Upper lobe of left lung (tissue), 6 donors: ENCODE measurements around the gene UBL4B. TPM values are rescaled to one million over a fixed set of nuclear protein-coding genes. Genes with fewer than 3 reads are reported as not detected.

Source experiments
- ATAC-seq, 2 donors: fragments of 200-7000 bp; cut with Tn5 transposase; one replicate each; pipeline ENCODE4 v1.9.1; 2022; ENCODE audit warnings: mild to moderate bottlenecking in 2 of 2, moderate library complexity in 2 of 2; ENCODE audit not compliant: low FRiP score in 2 of 2
- DNase-seq, 2 donors: peaks; one replicate each; pipeline ENCODE4 v3.0.0-alpha.2; 2019 to 2020
- H3K27ac ChIP-seq, 4 donors: fragments of 200-600 bp; sonication (generic); one replicate each; pipeline ENCODE4 v1.5.1; 2016 to 2019
- H3K27me3 ChIP-seq, 4 donors: fragments of 200-600 bp; sonication (generic); one replicate each; pipeline ENCODE4 v1.5.1; 2017 to 2019
- H3K36me3 ChIP-seq, 4 donors: fragments of 200-600 bp; sonication (generic); one replicate each; pipeline ENCODE4 v1.5.1; 2016 to 2019
- H3K4me1 ChIP-seq, 4 donors: fragments of 200-600 bp; sonication (generic); one replicate each; pipeline ENCODE4 v1.5.1; 2018 to 2019
- H3K4me3 ChIP-seq, 4 donors: fragments of 200-600 bp; sonication (generic); one replicate each; pipeline ENCODE4 v1.5.1; 2017 to 2019; ENCODE audit warnings: mild to moderate bottlenecking in 2 of 4, moderate library complexity in 1 of 4
- H3K9me3 ChIP-seq, 4 donors: fragments of 200-600 bp; sonication (generic); one replicate each; pipeline ENCODE4 v1.5.1; 2018 to 2019
- EP300 ChIP-seq, 4 donors: sonication (generic); formaldehyde crosslinking; IDR thresholded peaks; one replicate each; pipeline ENCODE4 v1.5.1; 2017; ENCODE audit warnings: antibody characterized with exemption in 4 of 4, control low read depth in 2 of 4
- POLR2A ChIP-seq, 4 donors: fragments of 450-650 bp; IDR thresholded peaks; one replicate each; pipeline ENCODE4 v1.5.1; 2016 to 2017; ENCODE audit warnings: antibody characterized with exemption in 4 of 4, mild to moderate bottlenecking in 2 of 4
- POLR2AphosphoS5 ChIP-seq, 2 donors: sonication (generic); formaldehyde crosslinking; IDR thresholded peaks; one replicate each; pipeline ENCODE4 v1.5.1; 2017; ENCODE audit warnings: antibody characterized with exemption in 2 of 2
- WGBS, 2 donors: methylation state at CpG; one replicate each; pipeline ENCODE4 v1.1.5; 2017 to 2018; 5-methylcytosine and 5-hydroxymethylcytosine counted together
- total RNA-seq, 6 donors: library from RNA; depleted of rRNA in 4 of 6; stranded (reverse); fragments of >200 nt in 4 of 6; gene quantifications; one replicate each; pipeline versions ENCODE4 v1.1.0 to v1.2.1, GENCODE V29; 2016 to 2021
- TF ChIP-seq, protein P1 (sequence below), 6 experiments: fragments of 450-650 bp in 4 of 6; fragments of 200-600 bp in 2 of 6; sonication (generic) in 2 of 6; IDR thresholded peaks; one replicate each; pipeline ENCODE4 v1.5.1; 2016 to 2019; ENCODE audit warnings: antibody characterized with exemption in 6 of 6
- donor health status: DM: no; HTN: no; CAD: no; lungs with moderate emphysema.
- donor health status: DM: no; HTN: yes; CAD: no; lungs with severe emphysema.

The UBL4B gene
- total RNA-seq, 6 donors from 2014 or later = not detected

DNA sequence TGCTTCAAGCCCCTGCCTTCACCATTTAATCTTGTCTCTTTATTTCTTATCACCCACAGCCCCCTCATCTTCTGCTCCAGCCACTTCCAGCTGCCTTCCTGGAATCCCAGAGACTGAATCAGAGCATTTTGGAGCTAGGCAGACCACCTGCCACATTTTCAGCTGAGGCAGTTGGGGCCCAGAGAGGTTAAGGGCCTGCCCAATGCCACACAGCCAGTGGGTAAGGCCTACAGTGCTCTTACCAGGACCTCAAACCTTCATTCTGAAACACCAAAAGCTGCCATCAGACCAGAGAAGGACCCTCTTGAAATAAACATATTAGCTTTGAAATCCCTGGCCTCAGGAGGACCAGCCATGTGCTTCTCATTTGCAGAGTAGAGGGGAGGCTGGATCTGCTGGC is 20.4 kb downstream of the UBL4B start:
- no peaks in the 10 kb centered on the region for H3K9me3 ChIP-seq
- no peak overlapping the region for H3K27ac ChIP-seq
- peaks cover 0 to 7% (median 1%) of the 10 kb centered on the region in 4 donors for H3K4me1 ChIP-seq
- DNase-seq (no peak), ATAC-seq (no peak)
- no peak overlapping the region for H3K4me3 ChIP-seq
- TF ChIP-seq EP300 (IDR thresholded peaks at IDR 0.05) (no peak), POLR2AphosphoS5 (IDR thresholded peaks at IDR 0.05) (no peak), POLR2A (IDR thresholded peaks at IDR 0.05) (no peak)
- TF ChIP-seq, protein P1, sequence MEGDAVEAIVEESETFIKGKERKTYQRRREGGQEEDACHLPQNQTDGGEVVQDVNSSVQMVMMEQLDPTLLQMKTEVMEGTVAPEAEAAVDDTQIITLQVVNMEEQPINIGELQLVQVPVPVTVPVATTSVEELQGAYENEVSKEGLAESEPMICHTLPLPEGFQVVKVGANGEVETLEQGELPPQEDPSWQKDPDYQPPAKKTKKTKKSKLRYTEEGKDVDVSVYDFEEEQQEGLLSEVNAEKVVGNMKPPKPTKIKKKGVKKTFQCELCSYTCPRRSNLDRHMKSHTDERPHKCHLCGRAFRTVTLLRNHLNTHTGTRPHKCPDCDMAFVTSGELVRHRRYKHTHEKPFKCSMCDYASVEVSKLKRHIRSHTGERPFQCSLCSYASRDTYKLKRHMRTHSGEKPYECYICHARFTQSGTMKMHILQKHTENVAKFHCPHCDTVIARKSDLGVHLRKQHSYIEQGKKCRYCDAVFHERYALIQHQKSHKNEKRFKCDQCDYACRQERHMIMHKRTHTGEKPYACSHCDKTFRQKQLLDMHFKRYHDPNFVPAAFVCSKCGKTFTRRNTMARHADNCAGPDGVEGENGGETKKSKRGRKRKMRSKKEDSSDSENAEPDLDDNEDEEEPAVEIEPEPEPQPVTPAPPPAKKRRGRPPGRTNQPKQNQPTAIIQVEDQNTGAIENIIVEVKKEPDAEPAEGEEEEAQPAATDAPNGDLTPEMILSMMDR (IDR thresholded peaks at IDR 0.05) = no peak
- H3K36me3 ChIP-seq = no peaks in the 10 kb centered on the region
- H3K27me3 ChIP-seq = peaks cover 0 to 14% (median 6%) of the 10 kb centered on the region in 4 donors

DNA sequence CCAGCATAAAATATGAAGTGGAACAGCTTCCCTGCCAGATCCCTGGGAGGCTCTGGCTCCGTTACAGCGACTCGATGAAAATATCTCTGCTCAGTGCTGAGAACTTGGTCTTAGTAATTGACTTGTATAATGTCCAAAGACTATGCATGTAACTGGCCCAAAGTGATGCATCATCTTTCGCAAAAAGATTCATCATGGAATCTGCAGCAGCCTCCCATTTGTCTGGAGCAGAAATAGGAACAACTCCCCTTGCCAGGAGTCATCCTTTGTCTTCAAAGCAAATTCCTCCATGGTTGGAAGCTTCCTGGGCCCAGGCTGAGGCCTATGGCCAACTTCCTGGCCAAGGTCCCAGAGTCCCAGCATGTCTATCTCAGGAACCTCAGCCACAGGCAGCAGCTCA is 21.2 kb downstream of the UBL4B start:
- no peak overlapping the region for H3K27ac ChIP-seq
- peaks cover 0 to 14% (median 6%) of the 10 kb centered on the region in 4 donors for H3K27me3 ChIP-seq
- H3K4me1 ChIP-seq = peaks cover 0 to 7% (median 1%) of the 10 kb centered on the region in 4 donors
- TF ChIP-seq POLR2A (IDR thresholded peaks at IDR 0.05) (no peak), EP300 (IDR thresholded peaks at IDR 0.05) (no peak), POLR2AphosphoS5 (IDR thresholded peaks at IDR 0.05) (no peak)
- TF ChIP-seq, protein P1 (IDR thresholded peaks at IDR 0.05) = no peak
- 75 to 92% methylated on average over 2 to 4 of the region's 4 CpGs for WGBS, 2 donors
- no peaks in the 10 kb centered on the region for H3K36me3 ChIP-seq
- H3K9me3 ChIP-seq = no peaks in the 10 kb centered on the region
- ATAC-seq = peak in 1 of 2 donors; percentile 74
- DNase-seq = no peak
- H3K4me3 ChIP-seq = no peak overlapping the region

DNA sequence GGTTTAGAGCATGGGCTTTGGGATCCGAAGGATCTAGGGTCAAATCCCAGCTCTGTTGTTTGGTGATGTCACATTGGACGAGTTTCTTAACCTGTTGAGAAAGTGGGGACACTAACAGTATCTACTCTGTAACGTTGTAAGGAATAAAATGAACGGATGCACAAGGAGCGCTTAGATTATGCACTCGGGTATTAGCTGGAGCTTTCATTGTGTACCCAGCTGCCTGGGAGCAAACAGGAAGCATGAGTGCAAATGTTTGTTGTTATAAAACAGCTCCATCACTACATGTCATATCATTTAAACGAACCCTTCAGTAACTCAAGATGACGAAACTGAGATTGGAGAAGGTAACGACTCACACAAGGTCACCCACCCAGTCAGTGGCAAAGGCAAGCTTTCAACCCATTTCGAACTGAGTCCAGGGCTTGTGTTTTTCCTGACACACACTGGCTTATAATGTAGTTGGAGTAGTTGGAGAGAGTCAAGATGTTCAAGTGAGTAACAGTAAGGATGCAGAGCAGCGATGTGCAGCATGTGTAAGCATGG is 21.9 kb downstream of the UBL4B start:
- H3K27me3 ChIP-seq = peaks cover 0 to 14% (median 6%) of the 10 kb centered on the region in 4 donors
- ATAC-seq = no peak

DNA sequence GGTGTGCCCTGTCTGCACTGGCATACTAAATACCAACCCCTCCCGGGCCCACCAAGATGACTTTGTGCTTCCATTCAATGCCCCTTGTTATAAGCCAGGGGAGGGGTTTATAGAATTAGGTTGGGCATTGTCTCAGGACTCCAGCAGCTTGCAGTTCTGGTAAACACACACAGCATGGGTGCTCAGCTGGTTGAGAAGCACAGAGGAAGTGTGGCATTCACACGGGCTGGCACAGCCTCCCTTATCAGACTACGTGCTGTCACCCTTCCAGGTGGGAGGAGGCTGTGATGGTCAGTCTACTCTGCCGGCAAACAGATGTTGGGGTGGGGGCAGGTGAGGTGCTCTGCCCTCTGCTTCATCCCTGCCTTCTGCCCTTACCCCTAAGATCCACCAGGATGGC is 23.0 kb downstream of the UBL4B start:
- Histone ChIP-seq H3K36me3 (no peaks in the 10 kb centered on the region), H3K4me1 (peaks cover 0 to 4% (median under 1%) of the 10 kb centered on the region in 4 donors), H3K4me3 (no peak overlapping the region), H3K27me3 (peaks cover 0 to 9% (median 4%) of the 10 kb centered on the region in 4 donors), H3K9me3 (no peaks in the 10 kb centered on the region), H3K27ac (no peak overlapping the region)
- no peak for DNase-seq
- WGBS, 2 donors = 49 to 63% methylated on average over 2 to 4 of the region's 4 CpGs
- ATAC-seq = no peak
- TF ChIP-seq, protein P1 (IDR thresholded peaks at IDR 0.05) = no peak
- TF ChIP-seq POLR2AphosphoS5 (IDR thresholded peaks at IDR 0.05) (no peak), POLR2A (IDR thresholded peaks at IDR 0.05) (no peak), EP300 (IDR thresholded peaks at IDR 0.05) (no peak)

More for the DNA sequence above, 21.9 kb downstream of the UBL4B start:
- no peaks in the 10 kb centered on the region for H3K36me3 ChIP-seq
- peaks cover 0 to 7% (median 1%) of the 10 kb centered on the region in 4 donors for H3K4me1 ChIP-seq
- no peak overlapping the region for H3K27ac ChIP-seq
- no peak for DNase-seq
- WGBS, 2 donors = 63 to 76% methylated on average over 11 of the region's 11 CpGs
- no peak overlapping the region for H3K4me3 ChIP-seq
- H3K9me3 ChIP-seq = no peaks in the 10 kb centered on the region
- TF ChIP-seq POLR2AphosphoS5 (IDR thresholded peaks at IDR 0.05) = no peak
- no peak for TF ChIP-seq EP300 (IDR thresholded peaks at IDR 0.05)
- TF ChIP-seq POLR2A (IDR thresholded peaks at IDR 0.05) = no peak
- TF ChIP-seq, protein P1 (IDR thresholded peaks at IDR 0.05) = no peak

DNA sequence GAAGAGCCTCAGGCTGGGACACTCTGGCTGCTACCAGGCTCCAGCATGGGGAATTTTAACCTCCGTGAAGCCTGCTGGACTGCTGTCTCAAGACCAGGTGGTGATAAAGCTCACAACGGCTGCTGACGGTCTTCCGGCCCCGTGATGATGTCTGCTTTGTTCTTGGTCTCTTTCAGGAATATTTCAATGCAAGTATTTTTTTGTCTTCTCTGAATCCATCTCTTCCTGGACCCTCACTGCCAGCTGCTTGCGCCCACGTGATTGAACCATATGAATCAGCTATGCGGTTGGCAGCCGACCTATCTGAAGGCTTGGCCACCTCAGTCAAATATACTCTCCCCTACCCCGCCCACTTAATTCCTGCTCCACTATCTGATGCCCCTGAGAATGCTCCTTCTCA is 23.4 kb downstream of the UBL4B start:
- no peak overlapping the region for H3K27ac ChIP-seq
- H3K27me3 ChIP-seq = peaks cover 0 to 5% (median 2%) of the 10 kb centered on the region in 4 donors
- no peaks in the 10 kb centered on the region for H3K36me3 ChIP-seq
- H3K9me3 ChIP-seq = no peaks in the 10 kb centered on the region
- WGBS, 2 donors = 80 to 82% methylated on average over 9 to 10 of the region's 10 CpGs
- ATAC-seq = no peak
- no peak overlapping the region for H3K4me3 ChIP-seq
- TF ChIP-seq, protein P1 (IDR thresholded peaks at IDR 0.05) = no peak
- TF ChIP-seq POLR2A (IDR thresholded peaks at IDR 0.05) (no peak), EP300 (IDR thresholded peaks at IDR 0.05) (no peak), POLR2AphosphoS5 (IDR thresholded peaks at IDR 0.05) (no peak)
- DNase-seq = no peak
- no peaks in the 10 kb centered on the region for H3K4me1 ChIP-seq
